Osteoblast (primary cell): Measurements from ENCODE around the gene PRM2. TPM values are rescaled to one million over a fixed set of nuclear protein-coding genes. Genes with fewer than 3 reads are reported as not detected.

Source experiments
- DNase-seq: peaks from one replicate; pipeline ENCODE4 v3.0.0; 2011; ENCODE audit warnings: low spot score, mixed read lengths; ENCODE audit not compliant: insufficient read length; ENCODE audit errors: missing footprints
- H2AFZ ChIP-seq: 2 replicates; pipeline ENCODE4 v1.6.0; 2011; ENCODE audit warnings: mild to moderate bottlenecking, low read length
- H3K27ac ChIP-seq: 2 replicates; pipeline ENCODE4 v1.5.1; 2011; ENCODE audit warnings: mild to moderate bottlenecking, low read depth, low read length, moderate library complexity
- H3K27me3 ChIP-seq: 2 replicates; pipeline ENCODE4 v1.6.0; 2012; ENCODE audit warnings: mild to moderate bottlenecking, control low read depth, inconsistent platforms, low read length, moderate library complexity; ENCODE audit not compliant: insufficient read depth
- H3K36me3 ChIP-seq: 2 replicates; pipeline ENCODE4 v1.5.1; 2011; ENCODE audit warnings: mild to moderate bottlenecking, low read length, control low read depth, moderate library complexity; ENCODE audit not compliant: insufficient read depth
- H3K4me1 ChIP-seq: 2 replicates; pipeline ENCODE4 v1.5.1; 2011; ENCODE audit warnings: mild to moderate bottlenecking, low read length, control low read depth, moderate library complexity; ENCODE audit not compliant: insufficient read depth
- H3K4me2 ChIP-seq: 2 replicates; pipeline ENCODE4 v1.6.0; 2011; ENCODE audit warnings: mild to moderate bottlenecking, low read length; ENCODE audit not compliant: insufficient read depth
- H3K4me3 ChIP-seq: fragments of 200-600 bp; sonication (generic); 3 replicates; pipeline ENCODE4 v1.5.1; 2012; ENCODE audit warnings: mild to moderate bottlenecking, low read length, inconsistent platforms; ENCODE audit not compliant: insufficient read depth
- H3K79me2 ChIP-seq: 2 replicates; pipeline ENCODE4 v1.6.0; 2012; ENCODE audit warnings: mild to moderate bottlenecking, low read length, control low read depth, inconsistent platforms; ENCODE audit not compliant: insufficient read depth
- H3K9me3 ChIP-seq: 2 replicates; pipeline ENCODE4 v1.5.1; 2011; ENCODE audit warnings: low read depth, low read length, control low read depth
- H4K20me1 ChIP-seq: 2 replicates; pipeline ENCODE4 v1.6.0; 2012; ENCODE audit warnings: mild to moderate bottlenecking, low read length, control low read depth; ENCODE audit not compliant: insufficient read depth
- CTCF ChIP-seq: IDR thresholded peaks from 2 replicates; pipeline ENCODE4 v1.5.1; 2011; ENCODE audit warnings: mild to moderate bottlenecking, low read depth, low read length, moderate library complexity; ENCODE audit errors: extremely low read depth
- total RNA-seq: library from RNA; depleted of rRNA; stranded (reverse); fragments of >200 nt; gene quantifications from 2 replicates; pipeline ENCODE4 v1.2.3, GENCODE V29; 2012

Gene PRM2
- total RNA-seq, 1 donor, result not detected

GRCh38 chr16:11242658-11243057 lies 33.6 kb downstream of the PRM2 start:
- H3K27ac ChIP-seq, result no peak overlapping the region
- H3K36me3 ChIP-seq, result no peaks in the 10 kb centered on the region
- H3K27me3 ChIP-seq, result peaks cover 4% of the 10 kb centered on the region
- H3K4me3 ChIP-seq, result no peak overlapping the region
- H2AFZ ChIP-seq, result no peak overlapping the region
- no peak for DNase-seq
- H3K4me2 ChIP-seq, result no peak overlapping the region
- no peaks in the 10 kb centered on the region for H3K4me1 ChIP-seq
- TF ChIP-seq CTCF, result no peak
- no peaks in the 10 kb centered on the region for H3K9me3 ChIP-seq
- H3K79me2 ChIP-seq, result no peaks in the 10 kb centered on the region
- H4K20me1 ChIP-seq, result no peaks in the 10 kb centered on the region

DNA sequence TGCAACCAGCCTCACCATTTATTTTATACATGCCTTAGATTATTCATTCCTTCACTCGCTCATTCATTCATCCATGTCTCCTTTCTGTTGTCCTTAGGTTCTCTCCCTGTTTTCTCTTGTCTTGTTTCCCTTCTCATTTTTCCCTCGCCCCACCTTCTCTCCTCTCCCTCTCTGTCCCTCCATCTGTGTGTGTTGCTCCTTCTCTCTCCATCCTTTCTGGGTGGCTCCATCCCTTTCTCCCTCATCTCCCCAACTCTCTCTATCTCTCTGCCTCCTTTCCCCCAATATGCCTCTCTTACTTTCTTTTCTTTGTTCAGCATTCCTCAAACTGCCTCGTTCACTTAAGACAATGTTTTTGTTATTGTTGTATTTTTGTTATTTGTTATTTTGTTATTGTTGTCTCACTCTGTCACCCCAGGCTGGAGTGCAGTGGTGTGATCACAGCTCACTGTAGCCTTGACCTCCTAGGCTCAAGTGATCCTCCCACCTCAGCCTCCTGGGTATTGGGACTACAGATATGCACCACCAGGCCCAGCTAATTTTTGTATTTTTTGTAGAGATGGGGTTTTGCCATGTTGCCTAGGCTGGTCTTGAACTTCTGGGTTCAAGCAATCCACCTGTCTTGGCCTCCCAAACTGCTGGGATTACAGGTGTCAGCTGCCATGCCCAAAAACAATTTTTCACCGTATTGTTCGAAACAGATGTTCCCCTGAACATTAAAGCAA lies 34.6 kb downstream of the PRM2 start:
- DNase-seq, result no peak
- no peak overlapping the region for H2AFZ ChIP-seq

DNA sequence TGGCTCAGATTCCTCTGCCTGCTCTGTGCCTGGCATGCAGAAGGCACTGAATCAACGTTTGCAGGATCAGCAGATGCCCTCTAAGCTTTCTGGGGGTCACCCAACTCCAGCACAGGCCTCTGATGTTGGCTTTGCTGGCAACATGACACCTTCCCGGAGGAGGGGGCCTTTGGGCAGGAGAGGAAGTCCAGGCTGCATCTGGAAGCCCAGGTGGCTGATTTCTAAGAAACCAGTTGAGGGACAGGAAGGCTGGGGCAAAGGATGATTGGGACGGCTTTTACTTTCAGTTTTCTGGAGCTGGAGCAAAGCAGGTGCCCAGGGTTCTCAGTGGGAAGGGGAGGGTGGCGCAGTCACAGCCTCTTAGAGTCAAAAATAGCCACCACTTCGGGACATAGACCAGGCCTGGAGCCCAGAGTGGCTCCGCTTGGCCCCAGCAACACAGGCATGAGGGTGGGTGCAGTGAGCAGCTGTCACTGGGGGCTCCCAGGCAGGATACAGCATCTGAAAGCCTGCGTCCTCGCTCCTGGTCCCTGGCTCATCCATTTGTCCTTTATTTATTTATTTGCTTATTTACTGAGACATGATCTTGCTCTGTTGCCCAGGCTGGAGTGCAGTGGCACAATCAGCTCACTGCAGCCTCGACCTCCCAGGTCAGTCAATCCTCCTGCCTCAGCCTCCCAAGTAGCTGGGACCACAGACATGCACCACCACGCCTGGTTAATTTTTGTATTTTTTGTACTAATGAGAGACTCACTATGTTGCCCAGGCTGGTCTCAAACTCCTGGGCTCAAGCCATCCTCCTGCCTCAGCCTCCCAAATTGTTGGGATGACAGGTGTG lies 35.4 kb downstream of the PRM2 start:
- Histone ChIP-seq H3K27ac (no peak overlapping the region), H4K20me1 (no peaks in the 10 kb centered on the region), H3K4me1 (no peaks in the 10 kb centered on the region), H2AFZ (no peak overlapping the region), H3K9me3 (no peaks in the 10 kb centered on the region), H3K79me2 (no peaks in the 10 kb centered on the region), H3K27me3 (peaks cover 4% of the 10 kb centered on the region), H3K4me3 (no peak overlapping the region), H3K36me3 (no peaks in the 10 kb centered on the region), H3K4me2 (no peak overlapping the region)
- no peak for TF ChIP-seq CTCF
- DNase-seq, result no peak

More for the DNA sequence above, 34.6 kb downstream of the PRM2 start:
- Histone ChIP-seq H3K4me2 (no peak overlapping the region), H4K20me1 (no peaks in the 10 kb centered on the region), H3K9me3 (no peaks in the 10 kb centered on the region), H3K36me3 (no peaks in the 10 kb centered on the region), H3K27ac (no peak overlapping the region), H3K4me1 (no peaks in the 10 kb centered on the region), H3K4me3 (no peak overlapping the region), H3K79me2 (no peaks in the 10 kb centered on the region), H3K27me3 (peaks cover 4% of the 10 kb centered on the region)
- TF ChIP-seq CTCF, result no peak
